Measurements from ENCODE around the gene SDK2. TPM values are rescaled to one million over a fixed set of nuclear protein-coding genes. Genes with fewer than 3 reads are reported as not detected.

Gene SDK2
- total and polyA plus RNA-seq, 2 experiments from 2014 or later, result 0.74 to 5.1 TPM

DNA sequence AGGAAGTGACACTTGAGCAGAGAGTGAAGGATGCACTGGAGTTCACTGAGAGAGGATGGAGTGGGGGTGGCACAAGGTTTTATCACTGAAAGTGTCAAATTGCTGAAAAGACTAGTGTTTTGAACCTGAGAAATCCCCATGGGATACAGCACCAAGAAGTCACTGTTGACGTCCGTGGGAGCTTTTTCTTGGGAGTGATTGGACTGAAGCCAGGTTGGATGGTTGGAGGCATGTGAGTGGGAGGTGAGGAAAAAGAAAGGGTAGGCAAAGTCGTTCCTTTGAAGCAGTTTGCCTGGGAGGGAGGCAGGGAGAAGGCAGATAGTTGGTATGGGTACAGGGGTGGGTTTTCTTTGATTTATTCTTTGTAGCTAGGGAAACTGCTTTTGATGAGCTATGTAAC lies 39.9 kb upstream of the SDK2 start:
- H3K4me1 ChIP-seq (ENCODE audit: insufficient read depth), result peaks cover 38% of the 10 kb centered on the region
- H3K36me3 ChIP-seq (ENCODE audit: insufficient read depth), result no peaks in the 10 kb centered on the region
- peaks cover 14% of the 10 kb centered on the region for H3K27me3 Mint-ChIP-seq (ENCODE audit: insufficient read depth, low read depth, poor library complexity)
- H3K27ac Mint-ChIP-seq, result no peak overlapping the region
- H3K4me3 ChIP-seq, result no peak overlapping the region
- H3K9me2 ChIP-seq (ENCODE audit: insufficient read depth), result peaks cover 9% of the 10 kb centered on the region; the same call in 1 of the 2 replicates
- DNase-seq (ENCODE audit: low spot score) (no peak), ATAC-seq (no peak)
- H3K79me2 ChIP-seq (replicated peaks; ENCODE audit: insufficient read depth), result no peaks in the 10 kb centered on the region
- H3K27me3 ChIP-seq (ENCODE audit: insufficient read depth), result no peaks in the 10 kb centered on the region
- H3K4me2 ChIP-seq, result no peak overlapping the region
- H4K20me1 ChIP-seq (replicated peaks; ENCODE audit: insufficient read depth), result no peaks in the 10 kb centered on the region
- TF ChIP-seq CREB1 (CRISPR knock-in tag; IDR thresholded peaks at IDR 0.05; ENCODE audit: low read depth), result no peak
- TF ChIP-seq, protein P1, sequence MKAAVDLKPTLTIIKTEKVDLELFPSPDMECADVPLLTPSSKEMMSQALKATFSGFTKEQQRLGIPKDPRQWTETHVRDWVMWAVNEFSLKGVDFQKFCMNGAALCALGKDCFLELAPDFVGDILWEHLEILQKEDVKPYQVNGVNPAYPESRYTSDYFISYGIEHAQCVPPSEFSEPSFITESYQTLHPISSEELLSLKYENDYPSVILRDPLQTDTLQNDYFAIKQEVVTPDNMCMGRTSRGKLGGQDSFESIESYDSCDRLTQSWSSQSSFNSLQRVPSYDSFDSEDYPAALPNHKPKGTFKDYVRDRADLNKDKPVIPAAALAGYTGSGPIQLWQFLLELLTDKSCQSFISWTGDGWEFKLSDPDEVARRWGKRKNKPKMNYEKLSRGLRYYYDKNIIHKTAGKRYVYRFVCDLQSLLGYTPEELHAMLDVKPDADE (IDR thresholded peaks at IDR 0.05), result no peak
- TF ChIP-seq, protein P2, sequence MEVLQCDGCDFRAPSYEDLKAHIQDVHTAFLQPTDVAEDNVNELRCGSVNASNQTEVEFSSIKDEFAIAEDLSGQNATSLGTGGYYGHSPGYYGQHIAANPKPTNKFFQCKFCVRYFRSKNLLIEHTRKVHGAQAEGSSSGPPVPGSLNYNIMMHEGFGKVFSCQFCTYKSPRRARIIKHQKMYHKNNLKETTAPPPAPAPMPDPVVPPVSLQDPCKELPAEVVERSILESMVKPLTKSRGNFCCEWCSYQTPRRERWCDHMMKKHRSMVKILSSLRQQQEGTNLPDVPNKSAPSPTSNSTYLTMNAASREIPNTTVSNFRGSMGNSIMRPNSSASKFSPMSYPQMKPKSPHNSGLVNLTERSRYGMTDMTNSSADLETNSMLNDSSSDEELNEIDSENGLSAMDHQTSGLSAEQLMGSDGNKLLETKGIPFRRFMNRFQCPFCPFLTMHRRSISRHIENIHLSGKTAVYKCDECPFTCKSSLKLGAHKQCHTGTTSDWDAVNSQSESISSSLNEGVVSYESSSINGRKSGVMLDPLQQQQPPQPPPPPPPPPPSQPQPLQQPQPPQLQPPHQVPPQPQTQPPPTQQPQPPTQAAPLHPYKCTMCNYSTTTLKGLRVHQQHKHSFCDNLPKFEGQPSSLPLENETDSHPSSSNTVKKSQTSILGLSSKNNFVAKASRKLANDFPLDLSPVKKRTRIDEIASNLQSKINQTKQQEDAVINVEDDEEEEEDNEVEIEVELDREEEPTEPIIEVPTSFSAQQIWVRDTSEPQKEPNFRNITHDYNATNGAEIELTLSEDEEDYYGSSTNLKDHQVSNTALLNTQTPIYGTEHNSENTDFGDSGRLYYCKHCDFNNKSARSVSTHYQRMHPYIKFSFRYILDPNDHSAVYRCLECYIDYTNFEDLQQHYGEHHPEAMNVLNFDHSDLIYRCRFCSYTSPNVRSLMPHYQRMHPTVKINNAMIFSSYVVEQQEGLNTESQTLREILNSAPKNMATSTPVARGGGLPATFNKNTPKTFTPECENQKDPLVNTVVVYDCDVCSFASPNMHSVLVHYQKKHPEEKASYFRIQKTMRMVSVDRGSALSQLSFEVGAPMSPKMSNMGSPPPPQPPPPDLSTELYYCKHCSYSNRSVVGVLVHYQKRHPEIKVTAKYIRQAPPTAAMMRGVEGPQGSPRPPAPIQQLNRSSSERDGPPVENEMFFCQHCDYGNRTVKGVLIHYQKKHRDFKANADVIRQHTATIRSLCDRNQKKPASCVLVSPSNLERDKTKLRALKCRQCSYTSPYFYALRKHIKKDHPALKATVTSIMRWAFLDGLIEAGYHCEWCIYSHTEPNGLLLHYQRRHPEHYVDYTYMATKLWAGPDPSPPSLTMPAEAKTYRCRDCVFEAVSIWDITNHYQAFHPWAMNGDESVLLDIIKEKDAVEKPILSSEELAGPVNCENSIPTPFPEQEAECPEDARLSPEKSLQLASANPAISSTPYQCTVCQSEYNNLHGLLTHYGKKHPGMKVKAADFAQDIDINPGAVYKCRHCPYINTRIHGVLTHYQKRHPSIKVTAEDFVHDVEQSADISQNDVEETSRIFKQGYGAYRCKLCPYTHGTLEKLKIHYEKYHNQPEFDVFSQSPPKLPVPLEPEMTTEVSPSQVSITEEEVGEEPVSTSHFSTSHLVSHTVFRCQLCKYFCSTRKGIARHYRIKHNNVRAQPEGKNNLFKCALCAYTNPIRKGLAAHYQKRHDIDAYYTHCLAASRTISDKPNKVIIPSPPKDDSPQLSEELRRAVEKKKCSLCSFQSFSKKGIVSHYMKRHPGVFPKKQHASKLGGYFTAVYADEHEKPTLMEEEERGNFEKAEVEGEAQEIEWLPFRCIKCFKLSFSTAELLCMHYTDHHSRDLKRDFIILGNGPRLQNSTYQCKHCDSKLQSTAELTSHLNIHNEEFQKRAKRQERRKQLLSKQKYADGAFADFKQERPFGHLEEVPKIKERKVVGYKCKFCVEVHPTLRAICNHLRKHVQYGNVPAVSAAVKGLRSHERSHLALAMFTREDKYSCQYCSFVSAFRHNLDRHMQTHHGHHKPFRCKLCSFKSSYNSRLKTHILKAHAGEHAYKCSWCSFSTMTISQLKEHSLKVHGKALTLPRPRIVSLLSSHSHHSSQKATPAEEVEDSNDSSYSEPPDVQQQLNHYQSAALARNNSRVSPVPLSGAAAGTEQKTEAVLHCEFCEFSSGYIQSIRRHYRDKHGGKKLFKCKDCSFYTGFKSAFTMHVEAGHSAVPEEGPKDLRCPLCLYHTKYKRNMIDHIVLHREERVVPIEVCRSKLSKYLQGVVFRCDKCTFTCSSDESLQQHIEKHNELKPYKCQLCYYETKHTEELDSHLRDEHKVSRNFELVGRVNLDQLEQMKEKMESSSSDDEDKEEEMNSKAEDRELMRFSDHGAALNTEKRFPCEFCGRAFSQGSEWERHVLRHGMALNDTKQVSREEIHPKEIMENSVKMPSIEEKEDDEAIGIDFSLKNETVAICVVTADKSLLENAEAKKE (CRISPR knock-in tag; IDR thresholded peaks at IDR 0.05), result no peak
- no peak for TF ChIP-seq STAT1 (IDR thresholded peaks at IDR 0.05; ENCODE audit: unreplicated experiment)
- no peak for TF ChIP-seq ZNF114 (CRISPR knock-in tag; IDR thresholded peaks at IDR 0.05)
- no peak for TF ChIP-seq POLR2AphosphoS5 (IDR thresholded peaks at IDR 0.05; ENCODE audit: low read depth)
- no peak for TF ChIP-seq ZNF331 (CRISPR knock-in tag; IDR thresholded peaks at IDR 0.05; ENCODE audit: low read depth)
- TF ChIP-seq NANOG (IDR thresholded peaks at IDR 0.05; ENCODE audit: borderline replicate concordance), result no peak
- no peak for TF ChIP-seq JUNB (IDR thresholded peaks at IDR 0.05; ENCODE audit: unreplicated experiment)
- TF ChIP-seq EZH2 (IDR thresholded peaks at IDR 0.05; ENCODE audit: low read depth, unreplicated experiment), result no peak
- TF ChIP-seq, protein P3, sequence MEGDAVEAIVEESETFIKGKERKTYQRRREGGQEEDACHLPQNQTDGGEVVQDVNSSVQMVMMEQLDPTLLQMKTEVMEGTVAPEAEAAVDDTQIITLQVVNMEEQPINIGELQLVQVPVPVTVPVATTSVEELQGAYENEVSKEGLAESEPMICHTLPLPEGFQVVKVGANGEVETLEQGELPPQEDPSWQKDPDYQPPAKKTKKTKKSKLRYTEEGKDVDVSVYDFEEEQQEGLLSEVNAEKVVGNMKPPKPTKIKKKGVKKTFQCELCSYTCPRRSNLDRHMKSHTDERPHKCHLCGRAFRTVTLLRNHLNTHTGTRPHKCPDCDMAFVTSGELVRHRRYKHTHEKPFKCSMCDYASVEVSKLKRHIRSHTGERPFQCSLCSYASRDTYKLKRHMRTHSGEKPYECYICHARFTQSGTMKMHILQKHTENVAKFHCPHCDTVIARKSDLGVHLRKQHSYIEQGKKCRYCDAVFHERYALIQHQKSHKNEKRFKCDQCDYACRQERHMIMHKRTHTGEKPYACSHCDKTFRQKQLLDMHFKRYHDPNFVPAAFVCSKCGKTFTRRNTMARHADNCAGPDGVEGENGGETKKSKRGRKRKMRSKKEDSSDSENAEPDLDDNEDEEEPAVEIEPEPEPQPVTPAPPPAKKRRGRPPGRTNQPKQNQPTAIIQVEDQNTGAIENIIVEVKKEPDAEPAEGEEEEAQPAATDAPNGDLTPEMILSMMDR (conservative IDR thresholded peaks at IDR 0.05; ENCODE audit: low read depth in 2 of 2), result no peak
- TF ChIP-seq EZH2phosphoT487 (IDR thresholded peaks at IDR 0.05; ENCODE audit: unreplicated experiment), result no peak
- TF ChIP-seq, protein P4, sequence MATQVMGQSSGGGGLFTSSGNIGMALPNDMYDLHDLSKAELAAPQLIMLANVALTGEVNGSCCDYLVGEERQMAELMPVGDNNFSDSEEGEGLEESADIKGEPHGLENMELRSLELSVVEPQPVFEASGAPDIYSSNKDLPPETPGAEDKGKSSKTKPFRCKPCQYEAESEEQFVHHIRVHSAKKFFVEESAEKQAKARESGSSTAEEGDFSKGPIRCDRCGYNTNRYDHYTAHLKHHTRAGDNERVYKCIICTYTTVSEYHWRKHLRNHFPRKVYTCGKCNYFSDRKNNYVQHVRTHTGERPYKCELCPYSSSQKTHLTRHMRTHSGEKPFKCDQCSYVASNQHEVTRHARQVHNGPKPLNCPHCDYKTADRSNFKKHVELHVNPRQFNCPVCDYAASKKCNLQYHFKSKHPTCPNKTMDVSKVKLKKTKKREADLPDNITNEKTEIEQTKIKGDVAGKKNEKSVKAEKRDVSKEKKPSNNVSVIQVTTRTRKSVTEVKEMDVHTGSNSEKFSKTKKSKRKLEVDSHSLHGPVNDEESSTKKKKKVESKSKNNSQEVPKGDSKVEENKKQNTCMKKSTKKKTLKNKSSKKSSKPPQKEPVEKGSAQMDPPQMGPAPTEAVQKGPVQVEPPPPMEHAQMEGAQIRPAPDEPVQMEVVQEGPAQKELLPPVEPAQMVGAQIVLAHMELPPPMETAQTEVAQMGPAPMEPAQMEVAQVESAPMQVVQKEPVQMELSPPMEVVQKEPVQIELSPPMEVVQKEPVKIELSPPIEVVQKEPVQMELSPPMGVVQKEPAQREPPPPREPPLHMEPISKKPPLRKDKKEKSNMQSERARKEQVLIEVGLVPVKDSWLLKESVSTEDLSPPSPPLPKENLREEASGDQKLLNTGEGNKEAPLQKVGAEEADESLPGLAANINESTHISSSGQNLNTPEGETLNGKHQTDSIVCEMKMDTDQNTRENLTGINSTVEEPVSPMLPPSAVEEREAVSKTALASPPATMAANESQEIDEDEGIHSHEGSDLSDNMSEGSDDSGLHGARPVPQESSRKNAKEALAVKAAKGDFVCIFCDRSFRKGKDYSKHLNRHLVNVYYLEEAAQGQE (IDR thresholded peaks at IDR 0.05; ENCODE audit: unreplicated experiment), result no peak
- no peak overlapping the region; the same call in 1 of the 2 replicates for H2AFZ ChIP-seq
- H3K36me3 Mint-ChIP-seq (ENCODE audit: low read depth), result peaks cover 5% of the 10 kb centered on the region; the same call in 2 of the 3 replicates
- no peak overlapping the region for H3K27ac ChIP-seq (ENCODE audit: low read depth)
- 0 out of 2 replicates have a peak, but pooled peaks cover 3% of the 10 kb centered on the region for H3F3A ChIP-seq (replicated peaks; ENCODE audit: low read depth)
- no peak overlapping the region for H3K4me3 Mint-ChIP-seq
- H3K4me1 Mint-ChIP-seq, result peaks cover 31% of the 10 kb centered on the region
- peaks cover 19% of the 10 kb centered on the region for H3K9me3 Mint-ChIP-seq
